Lung (tissue), 12 donors: ENCODE results near the gene ERCC3. TPM values are rescaled to one million over a fixed set of nuclear protein-coding genes. Genes with fewer than 3 reads are reported as not detected.

Experiments
- ATAC-seq: fragments of 200-7000 bp; cut with Tn5 transposase; one replicate; pipeline ENCODE4 v1.9.1; 2020; ENCODE audit warnings: moderate number of reproducible peaks; ENCODE audit not compliant: insufficient read depth, low FRiP score
- DNase-seq, 3 donors: peaks; one replicate each; pipeline ENCODE4 v3.0.0-alpha.2; 2013 to 2017
- H3K27ac ChIP-seq, 2 donors: one replicate each; pipeline ENCODE4 v1.5.1; 2013; ENCODE audit warnings: mild to moderate bottlenecking in 2 of 2, moderate library complexity in 2 of 2, control low read depth in 1 of 2, inconsistent platforms in 1 of 2, low read depth in 1 of 2, low read length in 1 of 2
- H3K27me3 ChIP-seq, 3 donors: one replicate each; pipeline ENCODE4 v1.5.1; 2013; ENCODE audit warnings: low read length in 2 of 3; ENCODE audit not compliant: control insufficient read depth in 3 of 3, insufficient read depth in 3 of 3
- H3K36me3 ChIP-seq, 4 donors: one replicate each; pipeline ENCODE4 v1.5.1; 2013; ENCODE audit warnings: low read length in 4 of 4, mild to moderate bottlenecking in 1 of 4, moderate library complexity in 1 of 4; ENCODE audit not compliant: control insufficient read depth in 4 of 4, insufficient read depth in 4 of 4
- H3K4me1 ChIP-seq, 5 donors: one replicate each; pipeline ENCODE4 v1.5.1; 2013; ENCODE audit warnings: low read length in 5 of 5, mild to moderate bottlenecking in 2 of 5, moderate library complexity in 1 of 5; ENCODE audit not compliant: control insufficient read depth in 5 of 5, insufficient read depth in 5 of 5
- H3K4me3 ChIP-seq: one replicate; pipeline ENCODE4 v1.5.1; 2013; ENCODE audit warnings: mild to moderate bottlenecking, control low read depth, moderate library complexity
- H3K9ac ChIP-seq, 2 donors: one replicate each; pipeline ENCODE4 v1.5.1; 2013; ENCODE audit warnings: low read length in 2 of 2, control low read depth in 1 of 2; ENCODE audit not compliant: insufficient read depth in 1 of 2
- H3K9me3 ChIP-seq, 4 donors: one replicate each; pipeline ENCODE4 v1.5.1; 2013; ENCODE audit warnings: low read length in 3 of 4, mild to moderate bottlenecking in 1 of 4, moderate library complexity in 1 of 4; ENCODE audit not compliant: control insufficient read depth in 4 of 4, insufficient read depth in 3 of 4
- CTCF ChIP-seq: IDR thresholded peaks from 2 replicates; pipeline ENCODE4 v1.5.1; 2012; ENCODE audit warnings: mild to moderate bottlenecking; ENCODE audit errors: control extremely low read depth, extremely low read depth
- WGBS, 2 donors: extraction: QIAGEN DNeasy Blood & Tissue Kit; methylation state at CpG; one replicate each; pipeline ENCODE4 v1.1.7; 2013; 5-methylcytosine and 5-hydroxymethylcytosine counted together
- polyA plus RNA-seq, 2 donors: library from polyadenylated mRNA; stranded (reverse); fragments of 200-250 nt; gene quantifications; one replicate each; pipeline ENCODE4 v1.2.1, GENCODE V29; 2013
- total RNA-seq, 2 donors: library from RNA; depleted of rRNA in 1 of 2; stranded (reverse); fragments of >200 nt in 1 of 2; gene quantifications; one replicate each; pipeline ENCODE4 v1.2.1, GENCODE V29; 2014 to 2021
- donor health status: control.
- donor health status: control.
- donor health status: Bipolar disorder and iron deficiency.
- donor health status: healthy.
- donor health status: DM: yes; HTN: yes; CAD: no.

Gene ERCC3
- total and polyA plus RNA-seq, 4 donors: 18.2 to 60.3 (median 33.3) TPM

DNA sequence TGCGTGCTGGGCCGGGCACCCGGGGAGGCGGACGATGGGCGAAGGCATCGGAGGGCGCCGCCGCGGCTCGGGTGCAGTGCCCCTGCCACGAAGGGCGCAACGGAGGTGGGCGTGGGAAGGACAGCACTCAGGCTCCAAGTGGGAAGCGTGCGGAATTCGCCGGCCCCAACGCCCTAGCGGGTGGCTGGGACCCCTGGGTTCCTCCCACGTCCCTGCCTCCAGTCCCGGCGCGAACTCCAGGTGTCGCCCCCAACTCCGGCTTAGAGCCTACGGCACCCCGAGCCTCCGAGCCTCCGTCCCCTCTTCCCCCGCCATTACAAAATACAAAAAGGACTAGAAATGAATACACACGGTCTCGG, 75.2 kb downstream of the ERCC3 start:
- ATAC-seq (no peak), DNase-seq (no peak)
- no peak overlapping the region for H3K27ac ChIP-seq
- H3K9ac ChIP-seq: peak overlapping the region; percentile 33 to 57
- H3K36me3 ChIP-seq: no peaks in the 10 kb centered on the region
- peaks cover 0 to 2% (median 0%) of the 10 kb centered on the region in 4 donors for H3K9me3 ChIP-seq
- TF ChIP-seq CTCF: no peak
- WGBS, 2 donors: 2 to 3% methylated on average over 32 to 35 of the region's 35 CpGs
- peaks cover 0 to 13% (median 3%) of the 10 kb centered on the region in 5 donors for H3K4me1 ChIP-seq
- H3K4me3 ChIP-seq: peak overlapping the region; percentile 11
- no peaks in the 10 kb centered on the region for H3K27me3 ChIP-seq

DNA sequence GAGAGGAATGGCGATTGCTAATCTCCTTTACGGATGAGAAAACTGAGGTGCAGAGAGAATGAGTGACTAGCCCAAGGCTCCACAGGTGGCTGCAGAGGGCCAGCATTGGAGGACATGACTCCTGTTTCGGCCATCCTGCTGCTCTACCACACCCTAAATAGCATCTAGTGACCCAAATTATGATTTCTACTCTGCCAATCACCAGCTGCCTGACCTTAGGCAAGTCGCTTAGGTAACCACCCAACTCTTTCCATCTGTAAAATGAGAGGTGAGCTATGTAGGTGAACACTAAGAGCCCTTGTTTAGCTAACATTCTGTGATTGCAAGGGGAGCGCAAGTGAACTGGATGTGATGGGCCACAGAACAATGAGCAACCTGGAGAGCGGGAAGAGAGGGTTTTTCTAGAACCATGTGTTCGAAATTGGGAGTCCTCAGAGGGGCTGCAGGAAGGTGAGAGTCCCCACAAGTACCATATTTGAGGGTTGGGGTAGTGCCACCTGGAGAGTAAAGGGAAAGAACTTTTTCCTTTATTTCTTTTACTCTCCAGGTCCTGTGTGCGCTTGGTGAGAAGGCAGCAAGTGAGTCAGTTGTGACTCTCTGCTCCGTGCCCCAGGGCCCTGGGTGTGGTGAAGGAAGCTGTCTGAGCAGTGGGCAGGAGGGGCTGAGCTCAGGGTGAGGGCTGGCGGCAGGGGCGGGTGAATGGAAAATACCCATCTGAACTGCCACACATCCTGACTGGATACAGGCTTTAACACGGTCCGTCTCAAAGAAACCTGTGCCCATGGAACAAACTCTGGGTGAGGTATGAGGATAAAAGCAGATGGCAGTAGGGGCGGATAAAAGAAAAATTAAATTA, 76.2 kb downstream of the ERCC3 start:
- peaks cover 0 to 4% (median under 1%) of the 10 kb centered on the region in 4 donors for H3K9me3 ChIP-seq
- H3K4me1 ChIP-seq: peaks cover 0 to 13% (median 3%) of the 10 kb centered on the region in 5 donors
- H3K27ac ChIP-seq: no peak overlapping the region
- H3K36me3 ChIP-seq: no peaks in the 10 kb centered on the region
- no peaks in the 10 kb centered on the region for H3K27me3 ChIP-seq
- DNase-seq (no peak), ATAC-seq (no peak)
- no peak for TF ChIP-seq CTCF
- no peak overlapping the region for H3K4me3 ChIP-seq
- no peak overlapping the region for H3K9ac ChIP-seq
- WGBS, 2 donors: 74 to 78% methylated on average over 14 of the region's 14 CpGs

DNA sequence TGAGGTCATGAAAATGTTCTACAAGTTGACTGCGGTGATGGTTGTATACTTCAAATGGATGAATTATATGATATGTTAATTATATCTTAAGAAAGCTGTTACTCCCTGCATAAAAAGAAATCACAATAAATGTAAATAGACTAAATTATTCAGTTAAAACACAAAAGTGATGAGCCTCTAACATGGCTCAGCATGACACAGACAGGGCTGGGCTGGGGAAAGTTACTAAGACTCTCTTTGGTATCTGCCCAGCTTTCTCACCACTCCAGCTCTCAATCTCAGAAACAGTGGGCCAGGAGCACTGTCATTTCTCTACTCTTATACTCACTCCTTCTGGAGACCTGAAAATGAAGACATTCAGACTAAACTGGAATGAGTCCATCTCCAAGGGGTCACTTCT, 77.4 kb downstream of the ERCC3 start:
- Histone ChIP-seq H3K36me3 (no peaks in the 10 kb centered on the region), H3K4me3 (no peak overlapping the region), H3K27ac (no peak overlapping the region), H3K27me3 (no peaks in the 10 kb centered on the region), H3K9ac (no peak overlapping the region), H3K9me3 (peaks cover 0 to 4% (median under 1%) of the 10 kb centered on the region in 4 donors), H3K4me1 (peaks cover 0 to 13% (median 3%) of the 10 kb centered on the region in 5 donors)
- ATAC-seq (no peak), DNase-seq (no peak)
- WGBS, 2 donors: 96 to 100% methylated on average over 1 of the region's 1 CpG
- TF ChIP-seq CTCF: no peak
